ENCODE measurements around the gene HFM1.
"Not testable (repeated sequence)": the region's sequence is repeated elsewhere in the genome, so short reads cannot be mapped to it uniquely, and the experiment has no call there.

DNA sequence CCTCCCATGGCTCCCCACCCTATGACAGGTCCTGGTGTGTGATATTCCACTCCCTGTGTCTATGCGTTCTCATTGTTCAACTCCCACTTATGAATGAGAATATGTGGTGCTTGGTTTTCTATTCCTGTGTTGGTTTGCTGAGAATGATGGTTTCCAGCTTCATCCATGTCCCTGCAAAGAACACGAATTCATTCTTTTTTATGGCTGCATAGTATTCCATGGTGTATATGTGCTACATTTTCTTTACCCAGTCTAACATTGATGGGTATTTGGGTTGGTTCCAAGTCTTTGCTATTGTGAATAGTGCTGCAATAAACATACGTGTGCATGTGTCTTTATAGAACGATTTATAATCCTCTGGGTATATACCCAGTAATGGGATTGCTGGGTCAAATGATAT, 17.9 kb upstream of the HFM1 start:
- not testable (repeated sequence) for TF ChIP-seq POLR2A (IDR thresholded peaks at IDR 0.05)
- TF ChIP-seq, protein P1, sequence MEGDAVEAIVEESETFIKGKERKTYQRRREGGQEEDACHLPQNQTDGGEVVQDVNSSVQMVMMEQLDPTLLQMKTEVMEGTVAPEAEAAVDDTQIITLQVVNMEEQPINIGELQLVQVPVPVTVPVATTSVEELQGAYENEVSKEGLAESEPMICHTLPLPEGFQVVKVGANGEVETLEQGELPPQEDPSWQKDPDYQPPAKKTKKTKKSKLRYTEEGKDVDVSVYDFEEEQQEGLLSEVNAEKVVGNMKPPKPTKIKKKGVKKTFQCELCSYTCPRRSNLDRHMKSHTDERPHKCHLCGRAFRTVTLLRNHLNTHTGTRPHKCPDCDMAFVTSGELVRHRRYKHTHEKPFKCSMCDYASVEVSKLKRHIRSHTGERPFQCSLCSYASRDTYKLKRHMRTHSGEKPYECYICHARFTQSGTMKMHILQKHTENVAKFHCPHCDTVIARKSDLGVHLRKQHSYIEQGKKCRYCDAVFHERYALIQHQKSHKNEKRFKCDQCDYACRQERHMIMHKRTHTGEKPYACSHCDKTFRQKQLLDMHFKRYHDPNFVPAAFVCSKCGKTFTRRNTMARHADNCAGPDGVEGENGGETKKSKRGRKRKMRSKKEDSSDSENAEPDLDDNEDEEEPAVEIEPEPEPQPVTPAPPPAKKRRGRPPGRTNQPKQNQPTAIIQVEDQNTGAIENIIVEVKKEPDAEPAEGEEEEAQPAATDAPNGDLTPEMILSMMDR (IDR thresholded peaks at IDR 0.05): not testable (repeated sequence)
